SK-N-MC (cell line): ENCODE measurements around the gene TMEM37.
A peak's percentile ranks its signal among the peaks of the same experiment; 100 is the strongest.

Source experiments
- DNase-seq: peaks from one replicate; pipeline ENCODE4 v3.0.0-alpha.2; 2011; ENCODE audit warnings: low read depth, low spot score
- H3K27ac ChIP-seq: fragments of 200-600 bp; sonication (generic); 2 replicates; pipeline ENCODE4 v1.5.1; 2016; ENCODE audit warnings: mixed run types
- H3K36me3 ChIP-seq: fragments of 200-600 bp; sonication (generic); 2 replicates; pipeline ENCODE4 v1.6.1; 2017; ENCODE audit warnings: antibody characterized with exemption, low read length, mixed read lengths; ENCODE audit not compliant: insufficient read depth
- H3K4me3 ChIP-seq: fragments of 200-600 bp; sonication (generic); 2 replicates; pipeline ENCODE4 v1.5.1; 2016
- H3K9ac ChIP-seq: fragments of 200-600 bp; sonication (generic); 2 replicates; pipeline ENCODE4 v1.8.0; 2017; ENCODE audit warnings: mixed run types, mixed read lengths; ENCODE audit not compliant: insufficient read length
- H3K9me3 ChIP-seq: fragments of 200-600 bp; sonication (generic); 2 replicates; pipeline ENCODE4 v1.6.1; 2017; ENCODE audit warnings: low read depth, mild to moderate bottlenecking, antibody characterized with exemption, low read length, moderate library complexity, mixed read lengths
- EZH2 ChIP-seq: fragments of 200-600 bp; sonication (generic); IDR thresholded peaks from one replicate; pipeline ENCODE4 v1.6.1; 2017; ENCODE audit warnings: antibody characterized with exemption
- FOXP2 ChIP-seq: optimal IDR thresholded peaks from 2 replicates; pipeline ENCODE3; 2011; ENCODE audit warnings: mild to moderate bottlenecking, moderate library complexity; ENCODE audit not compliant: insufficient read depth; ENCODE audit errors: extremely low read length, control extremely low read depth
- POLR2AphosphoS5 ChIP-seq: IDR thresholded peaks from 2 replicates; pipeline ENCODE4 v1.6.1; 2012; ENCODE audit warnings: mild to moderate bottlenecking, low read depth, low read length, borderline replicate concordance

TMEM37 gene

DNA sequence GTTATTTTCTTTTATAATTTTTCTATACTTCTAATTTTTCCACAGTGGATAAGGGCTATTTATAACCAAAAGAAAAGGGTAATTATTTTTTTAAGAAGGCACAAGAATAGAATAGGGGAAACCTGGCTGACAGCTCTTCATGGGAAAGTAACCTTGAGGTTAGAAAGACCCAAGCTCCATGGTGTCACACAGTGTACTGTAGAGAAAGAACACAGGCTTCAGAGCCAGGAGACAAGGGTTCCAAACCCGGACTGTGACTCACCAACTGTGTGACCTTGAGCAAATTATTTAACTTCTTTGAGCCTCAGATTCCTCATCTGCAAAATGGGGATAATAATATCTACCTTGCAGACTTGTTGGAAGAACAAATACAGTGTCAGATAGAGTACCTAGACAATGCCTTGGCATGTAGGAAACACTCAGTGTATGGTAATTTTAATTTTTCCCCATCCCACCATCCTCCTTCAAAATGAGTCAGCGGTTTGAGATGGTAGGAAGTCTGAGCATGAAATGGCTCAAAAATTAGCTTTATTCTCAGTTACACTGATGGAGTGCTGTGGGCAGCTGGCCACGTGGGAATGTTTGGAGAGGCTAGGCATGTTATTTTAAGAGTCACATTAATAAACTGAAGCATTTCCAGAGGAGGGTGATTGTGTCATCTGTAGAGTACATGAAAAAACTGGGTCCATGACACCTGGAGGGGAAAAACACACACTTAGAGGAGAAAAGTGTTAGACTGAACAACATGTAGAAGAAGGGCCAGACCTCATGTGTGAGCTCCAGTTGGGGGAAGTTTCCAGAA, 36.7 kb downstream of the TMEM37 start:
- Histone ChIP-seq H3K36me3 (no peaks in the 10 kb centered on the region), H3K9ac (no peak overlapping the region), H3K27ac (no peak overlapping the region), H3K9me3 (no peaks in the 10 kb centered on the region), H3K4me3 (no peak overlapping the region)
- DNase-seq: no peak
- no peak for TF ChIP-seq POLR2AphosphoS5
- no peak for TF ChIP-seq EZH2
- TF ChIP-seq FOXP2: no peak

DNA sequence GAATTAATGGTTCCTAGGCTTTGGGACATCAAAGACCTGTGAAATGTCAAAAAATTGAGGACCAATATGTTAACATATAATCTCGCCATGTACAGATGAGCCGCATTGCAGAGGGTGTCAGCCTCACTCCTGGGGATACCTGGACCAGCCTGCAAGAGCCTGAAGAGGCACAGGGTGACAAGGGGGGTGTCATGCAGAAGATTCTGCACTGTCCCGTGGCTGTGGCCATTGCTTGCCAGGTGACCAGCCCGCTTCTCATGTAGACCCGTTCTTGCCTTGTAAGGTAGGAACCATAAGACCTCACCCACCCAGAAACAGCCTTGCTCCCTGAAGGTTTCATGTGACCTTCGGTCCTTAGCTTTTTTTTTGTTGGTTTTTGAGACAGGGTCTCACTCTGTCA, 37.5 kb downstream of the TMEM37 start:
- Histone ChIP-seq H3K27ac (no peak overlapping the region), H3K4me3 (no peak overlapping the region), H3K36me3 (no peaks in the 10 kb centered on the region), H3K9ac (no peak overlapping the region), H3K9me3 (no peaks in the 10 kb centered on the region)
- DNase-seq: no peak
- TF ChIP-seq EZH2: no peak

DNA sequence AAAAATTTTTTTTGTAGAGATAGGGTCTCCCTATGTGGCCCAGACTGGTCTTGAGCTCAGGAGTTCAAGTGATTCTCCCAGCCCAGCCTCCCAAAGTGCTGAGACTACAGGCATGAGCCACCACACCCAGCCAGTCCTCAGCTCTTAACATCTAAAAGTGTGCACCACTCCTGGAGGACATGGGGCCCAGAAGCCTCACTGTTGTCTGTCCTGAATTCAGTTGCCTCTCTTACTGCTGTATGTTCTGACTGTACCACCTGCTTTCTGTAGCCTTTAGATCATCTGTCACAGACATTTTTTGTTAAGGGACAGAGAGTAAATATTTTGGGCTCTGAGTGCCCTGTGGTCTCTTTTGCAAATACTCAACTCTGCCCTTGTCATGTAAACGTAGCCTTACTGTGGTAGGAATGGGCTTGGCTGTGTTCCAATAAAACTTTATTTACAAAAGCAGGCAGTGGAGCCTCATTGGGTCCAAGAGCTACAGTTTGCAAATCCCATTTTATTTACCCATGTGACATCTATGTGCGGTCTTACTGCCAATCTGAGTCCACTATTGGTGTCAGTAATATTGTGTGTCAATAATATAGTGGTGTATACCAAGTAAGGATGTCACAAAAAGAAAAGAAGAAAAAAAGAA, 38.1 kb downstream of the TMEM37 start:
- no peak for TF ChIP-seq POLR2AphosphoS5
- no peak for TF ChIP-seq EZH2
- TF ChIP-seq FOXP2: no peak
- H3K27ac ChIP-seq: no peak overlapping the region
- no peak overlapping the region for H3K9ac ChIP-seq
- no peaks in the 10 kb centered on the region for H3K36me3 ChIP-seq
- no peak for DNase-seq
- H3K4me3 ChIP-seq: no peak overlapping the region
- no peaks in the 10 kb centered on the region for H3K9me3 ChIP-seq

- no peak overlapping the region for H3K27ac ChIP-seq
- no peak overlapping the region for H3K9ac ChIP-seq
- TF ChIP-seq FOXP2 (no peak), POLR2AphosphoS5 (no peak), EZH2 (no peak)
- H3K4me3 ChIP-seq: no peak overlapping the region
- no peaks in the 10 kb centered on the region for H3K36me3 ChIP-seq
- no peaks in the 10 kb centered on the region for H3K9me3 ChIP-seq
- no peak for DNase-seq
These were observed 41.1 kb downstream of the TMEM37 start for GRCh38 chr2:119472749-119473148.

GRCh38 chr2:119473621-119474370, 42.1 kb downstream of the TMEM37 start:
- TF ChIP-seq POLR2AphosphoS5: no peak
- TF ChIP-seq EZH2: no peak
- TF ChIP-seq FOXP2: no peak
- Histone ChIP-seq H3K36me3 (no peaks in the 10 kb centered on the region), H3K27ac (no peak overlapping the region), H3K9ac (no peak overlapping the region), H3K9me3 (no peaks in the 10 kb centered on the region), H3K4me3 (no peak overlapping the region)
- no peak for DNase-seq

- no peak for TF ChIP-seq POLR2AphosphoS5
- TF ChIP-seq FOXP2: no peak
- no peak for TF ChIP-seq EZH2
- H3K9ac ChIP-seq: no peak overlapping the region
- no peaks in the 10 kb centered on the region for H3K9me3 ChIP-seq
- H3K36me3 ChIP-seq: no peaks in the 10 kb centered on the region
- H3K4me3 ChIP-seq: no peak overlapping the region
- no peak for DNase-seq
- H3K27ac ChIP-seq: no peak overlapping the region
These were observed 42.9 kb downstream of the TMEM37 start for GRCh38 chr2:119474371-119475224.

DNA sequence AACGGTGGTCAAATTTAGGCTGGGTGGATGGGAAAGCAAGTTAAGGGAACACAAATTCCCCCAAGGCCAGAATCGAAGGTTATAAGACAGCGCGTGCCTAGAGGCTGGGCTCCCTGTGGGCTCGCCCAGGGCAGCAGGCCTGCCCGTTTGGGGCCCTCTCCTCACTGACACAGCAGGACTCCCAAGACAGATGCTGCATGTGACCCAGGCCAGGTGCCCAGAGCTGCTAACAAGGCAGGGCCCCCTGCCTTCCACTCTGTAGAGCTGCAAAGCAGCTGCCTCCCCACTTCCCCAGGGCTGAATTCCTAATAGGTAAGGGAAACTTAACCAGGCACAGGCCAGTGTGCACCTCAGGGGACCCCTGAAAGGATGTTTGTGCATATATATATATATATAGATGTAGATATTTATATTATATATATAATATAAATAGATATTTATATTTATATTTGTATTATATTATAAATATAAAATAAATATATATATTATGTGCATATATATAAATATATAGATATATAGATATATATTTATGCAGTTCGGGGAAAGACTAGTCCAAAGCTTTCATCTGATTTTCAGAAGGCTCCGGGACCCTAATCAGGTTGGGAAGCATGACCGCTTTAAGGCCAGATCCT, 43.7 kb downstream of the TMEM37 start:
- Histone ChIP-seq H3K27ac (peak overlapping the region; percentile 54; the same call in 1 of the 2 replicates), H3K36me3 (no peaks in the 10 kb centered on the region), H3K9me3 (no peaks in the 10 kb centered on the region), H3K4me3 (no peak overlapping the region), H3K9ac (no peak overlapping the region)
- DNase-seq: no peak
- TF ChIP-seq FOXP2 (no peak), POLR2AphosphoS5 (no peak), EZH2 (no peak)

DNA sequence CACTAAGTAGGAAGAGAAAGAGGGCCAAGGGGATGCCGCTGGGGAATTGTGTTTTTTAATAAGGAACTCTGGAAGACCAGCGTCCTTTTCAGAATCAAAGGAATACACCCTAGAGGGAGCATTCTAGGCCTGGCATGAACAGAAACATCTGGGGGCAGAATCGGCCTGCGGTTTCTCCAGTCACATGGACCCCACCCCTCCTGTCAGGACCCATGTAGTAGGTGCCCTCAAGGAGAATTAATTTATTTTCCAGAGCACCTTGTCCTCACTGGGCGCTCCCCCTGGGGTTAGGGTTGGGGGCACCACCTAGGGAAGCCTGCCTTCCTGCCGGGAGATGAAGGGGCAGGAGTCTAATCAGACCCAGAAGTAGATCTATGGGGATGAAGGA, 44.2 kb downstream of the TMEM37 start:
- no peak for TF ChIP-seq FOXP2
- TF ChIP-seq POLR2AphosphoS5: no peak
- TF ChIP-seq EZH2: no peak
- H3K9ac ChIP-seq: no peak overlapping the region
- H3K4me3 ChIP-seq: no peak overlapping the region
- H3K27ac ChIP-seq: peak overlapping the region; percentile 54; the same call in 1 of the 2 replicates
- H3K36me3 ChIP-seq: no peaks in the 10 kb centered on the region
- no peak for DNase-seq
- no peaks in the 10 kb centered on the region for H3K9me3 ChIP-seq
